ENCODE results near the gene CRIP3. TPM values are rescaled to one million over a fixed set of nuclear protein-coding genes. Genes with fewer than 3 reads are reported as not detected.
A peak's percentile ranks its signal among the peaks of the same experiment; 100 is the strongest.
"Not testable (repeated sequence)": the region's sequence is repeated elsewhere in the genome, so short reads cannot be mapped to it uniquely, and the experiment has no call there.

Gene CRIP3, protein sequence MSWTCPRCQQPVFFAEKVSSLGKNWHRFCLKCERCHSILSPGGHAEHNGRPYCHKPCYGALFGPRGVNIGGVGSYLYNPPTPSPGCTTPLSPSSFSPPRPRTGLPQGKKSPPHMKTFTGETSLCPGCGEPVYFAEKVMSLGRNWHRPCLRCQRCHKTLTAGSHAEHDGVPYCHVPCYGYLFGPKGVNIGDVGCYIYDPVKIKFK
- total RNA-seq = 1.1 TPM

DNA sequence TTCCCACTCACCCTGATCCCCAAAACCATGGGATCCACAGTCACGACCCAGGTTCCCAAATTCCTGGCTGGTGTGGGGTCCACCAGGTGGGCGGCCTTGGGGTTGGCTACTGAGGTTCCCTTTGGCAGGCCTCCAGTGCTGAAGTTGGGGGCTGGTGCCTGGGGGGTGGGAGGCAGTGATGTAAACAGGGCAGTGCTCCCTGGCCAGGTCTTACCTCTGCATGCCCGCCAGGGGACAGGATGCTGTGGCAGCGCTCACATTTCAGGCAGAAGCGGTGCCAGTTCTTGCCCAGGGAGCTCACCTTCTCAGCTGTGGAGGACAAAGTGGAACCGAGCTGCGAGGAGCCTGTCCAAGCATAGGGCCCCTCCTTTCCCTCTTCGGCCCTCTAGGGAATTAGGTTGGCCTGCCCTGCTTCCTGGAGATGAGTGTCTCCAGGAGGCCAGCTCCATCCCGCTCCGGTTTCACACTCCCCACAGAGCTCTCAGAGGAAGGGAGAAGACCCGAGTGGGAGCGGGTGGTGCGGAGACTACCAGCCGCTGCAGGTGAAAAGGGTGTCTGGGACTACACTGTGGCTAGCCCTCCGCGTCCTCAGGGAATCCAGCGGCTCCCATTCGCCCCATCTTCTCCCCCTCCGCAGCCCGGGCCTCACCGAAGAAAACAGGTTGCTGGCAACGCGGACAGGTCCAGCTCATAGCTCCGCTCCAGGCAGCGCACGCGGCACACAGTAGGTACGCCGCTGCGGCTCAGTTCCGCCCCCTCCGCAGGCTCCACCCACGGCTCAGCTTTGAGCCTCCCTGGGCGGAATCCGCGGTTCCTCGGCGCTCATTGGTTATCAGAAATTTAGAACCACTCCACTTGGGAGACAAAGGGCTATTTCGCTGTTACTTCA, at the start of gene CRIP3:
TSS of gene CRIP3 (minus strand) at position 726 of the 889 bp plus-strand sequence. CDS start at position 692, 34 bp downstream.
- no peak for DNase-seq

DNA sequence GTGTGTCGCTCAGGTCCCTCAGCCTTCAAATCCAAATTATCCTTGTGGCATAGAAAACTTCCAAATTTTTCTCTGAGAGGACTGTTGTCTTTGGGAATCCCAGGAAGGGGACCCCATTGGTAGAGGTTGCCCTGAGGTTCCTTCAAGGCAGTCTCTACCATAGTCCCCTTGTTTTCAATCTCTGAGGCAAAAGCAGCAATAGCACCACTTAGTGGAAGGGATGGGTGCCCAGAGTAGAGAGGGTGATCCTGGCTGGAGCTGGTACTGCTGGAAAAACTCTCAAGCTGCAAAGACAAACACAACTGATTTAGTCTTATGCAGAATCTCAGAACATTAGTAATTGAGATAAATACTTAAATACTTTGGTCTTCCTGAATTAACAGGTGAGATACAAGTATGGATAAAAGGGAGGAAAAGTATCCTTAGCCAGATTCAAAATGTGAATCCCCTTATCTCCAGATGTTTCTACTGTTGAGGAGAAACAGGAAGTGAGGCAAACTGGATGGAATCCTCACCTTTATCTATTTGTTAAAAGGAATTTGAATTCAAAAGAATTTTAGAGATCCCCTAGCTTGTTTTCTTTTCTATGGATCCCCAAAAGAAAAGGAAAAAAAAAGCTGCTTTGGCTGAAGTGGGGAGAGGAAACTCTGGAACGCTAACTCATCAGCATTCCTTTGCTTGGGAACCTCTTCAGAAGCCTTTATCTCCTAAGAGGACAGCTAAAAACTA, 47.4 kb upstream of the CRIP3 start:
- no peak for DNase-seq

DNA sequence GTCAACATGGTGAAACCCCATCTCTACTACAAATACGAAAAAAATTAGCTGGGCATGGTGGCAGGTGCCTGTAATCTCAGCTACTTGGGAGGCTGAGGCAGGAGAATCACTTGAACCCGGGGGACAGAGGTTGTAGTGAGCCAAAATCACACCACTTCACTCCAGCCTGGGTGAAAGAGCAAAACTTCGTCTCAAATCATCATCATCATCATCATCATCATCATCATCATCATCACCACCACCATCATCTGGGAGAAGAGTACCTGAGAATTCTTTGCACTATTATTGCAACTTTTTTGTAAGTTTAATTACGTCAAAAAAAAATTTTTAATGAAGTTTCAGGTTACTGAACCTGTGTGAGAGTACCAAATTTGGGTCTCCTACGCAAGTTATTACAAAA, 43.3 kb upstream of the CRIP3 start:
- DNase-seq = not testable (repeated sequence)

DNA sequence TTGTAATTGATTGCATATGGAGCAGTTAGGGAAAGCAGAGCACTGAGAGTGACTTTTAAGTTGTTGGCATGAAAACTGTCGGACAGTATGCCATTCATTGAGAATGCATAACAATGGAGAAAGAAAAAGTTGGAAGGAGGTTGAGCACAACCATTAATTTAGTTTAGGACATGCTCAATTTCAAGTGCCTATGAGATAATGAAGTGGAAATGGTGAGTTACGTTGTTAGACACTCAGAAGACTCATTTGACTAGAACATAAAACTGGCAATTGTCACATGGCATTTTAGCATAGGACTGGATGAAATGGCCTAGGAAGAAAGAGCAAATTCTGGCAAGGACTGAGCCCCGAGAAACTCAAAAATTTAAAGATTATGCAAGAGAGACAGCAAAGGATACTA, 38.8 kb upstream of the CRIP3 start:
- DNase-seq = no peak

DNA sequence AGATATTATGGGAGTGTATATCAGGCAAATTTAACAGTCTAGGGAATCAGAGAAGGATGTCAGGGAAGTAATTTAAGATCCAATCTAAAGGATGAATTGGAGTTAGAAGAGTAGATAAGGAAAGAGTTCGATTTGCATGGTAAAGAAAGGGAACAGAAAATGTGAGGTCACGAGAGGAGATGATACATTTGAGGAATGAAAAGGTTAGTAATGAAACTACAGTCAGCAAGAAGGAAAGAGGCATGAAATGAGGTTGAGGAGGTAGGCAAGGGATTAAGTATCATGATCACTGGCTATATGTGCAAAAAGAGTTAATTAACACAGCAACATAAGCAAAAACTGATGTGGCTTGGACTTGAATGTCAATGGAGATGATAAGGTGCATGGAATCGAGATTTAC, 38.4 kb upstream of the CRIP3 start:
- no peak for DNase-seq

DNA sequence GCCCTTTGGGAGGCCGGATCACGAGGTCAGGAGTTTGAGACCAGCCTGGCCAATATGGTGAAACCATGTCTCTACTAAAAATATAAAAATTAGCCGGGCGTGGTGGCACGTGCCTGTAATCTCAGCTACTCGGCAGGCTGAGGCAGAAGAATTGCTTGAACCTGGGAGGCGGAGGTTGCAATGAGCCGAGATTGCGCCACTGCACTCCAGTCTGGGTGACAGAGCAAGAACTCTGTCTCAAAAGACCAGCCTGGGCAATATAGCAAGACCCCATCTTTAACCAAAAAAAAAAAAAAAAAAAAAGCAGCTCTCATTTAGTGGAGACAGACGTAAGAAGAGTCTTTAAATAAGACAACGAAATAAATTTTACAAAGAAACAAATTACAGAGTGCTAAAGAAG, 37.6 kb upstream of the CRIP3 start:
- not testable (repeated sequence) for DNase-seq

DNA sequence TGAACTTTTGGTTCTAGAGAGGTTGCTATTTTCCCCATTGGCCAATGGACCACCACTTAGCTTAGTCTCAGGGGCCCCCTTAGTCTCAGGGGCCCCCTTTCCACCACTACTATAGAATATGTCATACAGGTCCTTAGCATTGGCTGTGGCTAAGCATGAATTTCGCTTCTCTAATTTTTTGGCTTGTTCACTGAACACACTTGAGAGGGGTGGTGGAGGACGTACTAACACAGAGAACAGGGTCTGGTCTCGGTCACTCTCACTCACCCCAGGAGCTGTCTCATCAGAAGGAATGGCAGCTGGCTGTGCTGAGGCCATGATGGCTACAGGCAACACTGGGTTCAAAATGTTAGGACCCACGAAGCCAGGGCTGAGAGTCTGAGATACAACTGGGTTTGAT, 30.5 kb upstream of the CRIP3 start:
- no peak for DNase-seq

DNA sequence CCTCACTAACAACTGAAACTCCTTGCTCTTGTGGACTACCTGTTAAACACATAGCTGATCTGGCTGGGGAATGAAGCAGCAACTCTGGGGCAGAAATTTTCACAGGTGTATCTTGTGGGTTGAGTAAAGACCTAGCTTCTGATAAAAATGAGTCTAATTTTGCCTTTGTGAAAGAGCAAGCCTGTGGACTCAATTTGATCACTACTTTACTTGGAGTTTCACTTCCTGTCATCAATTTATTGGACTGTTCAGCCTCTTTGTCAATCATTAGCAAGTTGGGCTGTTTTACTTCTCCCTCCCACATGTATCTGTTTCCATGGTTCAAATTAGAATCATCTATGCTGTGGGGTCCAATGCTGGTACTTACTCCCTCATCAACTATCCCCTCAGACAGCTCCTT, 29.6 kb upstream of the CRIP3 start:
- DNase-seq = no peak

DNA sequence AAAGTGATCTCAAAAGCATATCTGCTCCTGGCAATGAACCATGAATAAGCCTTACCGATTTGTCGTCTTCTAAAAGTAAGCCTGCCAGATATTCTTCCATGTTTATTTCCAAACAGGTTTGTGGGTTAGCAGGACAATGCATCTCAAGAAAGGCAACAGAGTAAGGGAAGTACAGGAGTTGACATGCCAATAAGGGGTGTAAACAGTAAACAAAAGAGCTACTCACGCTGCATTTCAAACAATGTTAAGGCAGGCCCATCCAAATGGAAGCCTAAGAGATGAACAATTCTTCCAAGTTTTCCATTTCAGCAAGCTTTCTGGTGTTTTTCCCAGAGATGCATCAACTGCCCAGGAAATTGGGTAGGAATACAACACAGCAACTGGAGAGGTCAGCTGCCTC, 27.8 kb upstream of the CRIP3 start:
- DNase-seq = no peak

DNA sequence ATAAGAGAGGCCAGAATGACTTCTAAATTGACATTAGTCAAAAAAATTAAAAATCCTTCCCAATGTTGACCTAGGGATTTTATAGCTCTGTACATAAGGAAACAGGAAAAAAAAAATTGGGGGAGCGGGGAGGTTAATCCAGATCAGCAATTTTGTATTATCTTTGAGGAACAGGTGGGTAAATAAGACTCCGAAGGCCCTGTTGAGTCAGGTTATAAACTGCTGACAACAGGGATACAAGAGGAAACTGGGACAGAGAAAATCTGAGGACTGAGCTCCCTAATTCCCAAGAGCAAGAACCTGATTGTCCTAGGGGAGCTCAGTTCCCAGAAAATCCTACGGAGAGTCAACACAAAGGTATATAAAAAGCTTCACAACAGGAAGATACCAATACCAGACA, 26.8 kb upstream of the CRIP3 start:
- DNase-seq = no peak

DNA sequence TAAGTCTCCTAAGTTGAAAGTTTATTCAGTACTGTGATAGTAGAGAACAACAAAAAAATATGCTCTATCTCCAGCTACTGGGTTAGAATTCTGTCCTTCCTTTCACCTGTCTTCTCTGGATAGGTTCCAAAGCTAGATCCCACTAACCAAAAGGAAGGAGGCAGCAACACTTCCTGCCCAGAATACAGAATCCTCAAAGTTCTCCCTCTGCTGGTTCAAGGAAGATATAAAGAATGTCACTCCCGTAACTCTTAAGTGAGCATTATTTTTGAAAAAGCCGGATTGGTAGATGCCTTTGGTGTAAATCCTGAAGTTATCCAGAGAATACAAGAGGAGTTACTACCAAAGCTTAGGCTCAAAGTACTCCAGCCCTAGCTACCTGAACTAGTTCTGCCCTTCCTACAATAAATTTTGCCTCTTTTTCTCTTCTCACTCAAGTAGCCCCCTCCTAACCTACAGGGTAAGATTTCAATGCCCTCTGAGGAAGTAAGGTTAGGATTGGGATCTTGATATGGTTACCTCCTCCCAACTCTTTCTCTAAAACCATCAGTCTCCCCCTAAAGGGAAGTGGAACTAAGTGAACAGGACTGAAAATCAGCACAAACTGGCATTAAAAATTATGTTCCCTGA, 26.0 kb upstream of the CRIP3 start:
- DNase-seq = peak; percentile 13

DNA sequence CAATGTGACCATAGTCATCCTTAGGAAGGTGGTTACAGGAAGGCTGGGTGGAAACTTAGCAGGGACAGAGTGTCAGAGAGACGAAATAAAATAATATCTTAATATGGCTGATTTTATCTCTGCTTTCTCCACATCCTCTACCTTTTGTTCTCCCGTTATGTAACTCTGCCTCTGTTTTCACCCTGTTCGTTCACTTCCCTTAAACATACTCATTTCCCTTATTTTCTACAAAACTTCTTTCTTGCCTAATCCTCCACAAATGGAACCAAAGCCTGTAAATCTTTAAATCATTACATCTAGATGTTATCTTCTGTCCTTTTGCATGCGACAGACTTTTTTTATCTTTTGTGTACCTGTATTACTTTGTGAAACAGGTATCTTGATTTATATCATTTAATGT, 23.3 kb upstream of the CRIP3 start:
- no peak for DNase-seq

DNA sequence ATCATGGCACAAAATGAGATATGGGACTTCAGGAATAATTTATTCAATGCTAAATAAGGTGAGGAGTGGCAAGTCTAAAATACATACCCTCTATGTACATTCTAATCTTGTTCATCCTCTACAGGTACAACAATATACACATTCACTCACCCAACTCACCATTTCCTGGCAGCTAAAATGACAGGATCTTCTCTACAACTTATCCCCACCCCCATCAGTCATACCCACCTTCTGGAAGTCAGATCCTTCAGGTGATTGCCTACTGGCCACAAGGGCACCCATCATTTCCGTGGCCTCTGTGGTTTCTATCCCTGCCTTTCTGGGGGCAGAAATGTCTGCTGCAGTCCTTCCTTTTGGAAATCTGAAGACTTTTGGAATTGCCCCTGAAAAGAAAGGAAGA, 22.8 kb upstream of the CRIP3 start:
- DNase-seq = no peak

DNA sequence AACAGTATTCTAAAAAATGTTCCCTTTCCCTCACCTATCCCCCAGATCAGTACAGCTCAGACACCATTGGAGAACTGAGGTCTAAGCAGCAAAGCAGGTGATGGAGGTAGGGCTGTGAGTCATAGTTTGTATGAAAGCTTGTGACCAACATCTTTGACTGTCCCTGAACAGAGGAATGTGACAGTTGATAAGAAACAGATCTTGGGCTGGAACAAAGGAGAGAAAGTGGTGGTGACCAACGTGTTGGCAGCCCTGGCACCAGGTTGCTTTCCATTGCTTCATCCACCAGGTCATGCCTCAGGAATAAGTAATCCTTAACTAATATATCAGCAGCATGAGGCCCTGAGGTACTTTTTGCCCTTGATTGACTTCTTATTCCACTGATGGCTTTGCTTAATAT, 19.9 kb upstream of the CRIP3 start:
- no peak for DNase-seq

DNA sequence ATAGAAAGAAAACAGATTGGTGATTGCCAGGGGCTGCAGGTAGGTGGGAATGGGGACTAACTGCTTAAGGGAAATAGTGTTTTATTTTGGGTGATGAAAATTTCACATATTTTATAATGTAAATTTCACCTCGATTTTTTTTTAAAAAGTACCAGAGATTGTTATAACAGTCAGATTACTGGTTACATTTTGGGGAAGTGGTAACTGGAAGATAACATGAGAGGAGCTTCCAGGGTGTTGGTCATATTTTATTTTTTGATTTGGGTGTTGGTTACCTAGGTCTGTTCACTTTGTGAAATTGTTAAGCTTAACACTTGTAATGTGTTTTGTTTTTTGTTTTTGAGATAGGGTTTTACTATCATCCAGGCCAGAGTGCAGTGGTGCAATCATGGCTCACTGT, 17.2 kb upstream of the CRIP3 start:
- no peak for DNase-seq

DNA sequence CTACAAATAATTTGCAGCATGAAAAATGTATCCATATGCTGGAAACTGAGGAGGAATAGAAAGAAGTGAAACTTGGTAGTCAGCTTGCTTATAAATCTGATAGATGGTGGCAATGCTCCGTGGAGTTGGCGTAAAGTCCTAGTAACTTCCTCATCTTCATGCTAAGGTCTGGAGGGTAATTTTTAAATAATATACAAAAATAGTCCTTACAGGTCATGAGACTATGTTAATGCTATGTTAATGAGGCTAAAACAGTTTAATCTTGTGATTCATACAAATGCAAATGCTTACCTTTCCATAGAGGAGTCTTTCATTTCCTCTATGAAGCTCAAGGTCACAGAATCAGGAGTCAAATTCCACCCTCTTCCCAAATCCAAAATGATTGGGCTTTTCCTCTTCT, 9.4 kb upstream of the CRIP3 start:
- DNase-seq = no peak

DNA sequence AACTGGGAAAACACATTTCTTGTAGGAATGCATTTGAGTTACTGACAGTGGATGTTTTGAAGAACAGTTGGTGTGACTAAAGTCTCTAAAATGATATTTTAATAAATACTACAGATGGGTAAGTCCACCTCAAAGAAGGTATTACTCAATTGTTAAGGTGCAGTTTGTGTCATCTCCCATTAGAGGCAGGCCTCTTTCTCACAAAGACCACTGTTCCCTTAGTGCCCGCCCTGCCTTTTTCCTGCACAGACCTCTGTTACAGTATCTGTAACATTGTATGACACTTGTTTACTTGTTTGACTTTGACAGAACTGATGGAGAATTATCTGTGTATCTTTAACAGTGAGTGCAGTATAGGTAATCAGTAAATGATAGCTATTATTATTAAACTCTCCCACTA, 5.2 kb upstream of the CRIP3 start:
- no peak for DNase-seq

DNA sequence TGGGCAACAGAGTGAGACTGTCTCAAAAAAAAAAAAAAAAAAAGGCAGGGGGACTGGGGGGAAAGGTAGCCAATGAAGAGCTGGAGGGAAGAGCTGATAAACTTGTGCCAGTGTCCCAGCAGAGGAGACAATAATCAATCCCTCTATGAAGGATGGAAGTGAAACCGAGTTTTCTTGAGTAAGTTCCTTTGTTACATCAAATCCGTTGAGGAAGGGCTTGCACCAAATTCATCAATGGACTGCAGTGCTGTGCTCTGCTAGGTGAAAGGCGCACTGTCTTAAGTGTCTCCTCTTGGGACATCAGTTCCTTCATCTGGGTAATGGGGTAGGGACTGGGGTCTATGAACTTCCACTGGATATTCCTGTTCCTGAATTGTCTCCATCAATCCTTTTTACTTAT, 3.0 kb upstream of the CRIP3 start:
- DNase-seq = no peak

DNA sequence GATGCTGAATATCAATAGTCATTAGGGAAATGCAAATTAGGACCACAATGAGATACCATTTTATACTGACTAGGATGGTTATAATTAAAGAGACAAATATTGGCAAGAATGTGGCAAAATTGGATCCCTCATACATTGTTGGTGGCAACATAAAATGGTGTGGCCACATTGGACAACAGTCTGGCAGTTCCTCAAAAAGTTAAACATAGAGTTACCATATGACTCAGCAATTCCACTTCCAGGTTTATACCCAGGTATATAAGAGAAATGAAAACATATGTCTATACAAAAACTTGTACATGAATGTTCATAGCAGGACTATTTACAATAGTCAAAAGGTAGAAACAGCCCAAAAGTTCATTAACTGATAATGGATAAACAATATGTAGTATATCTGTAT, 2.0 kb upstream of the CRIP3 start:
- no peak for DNase-seq

DNA sequence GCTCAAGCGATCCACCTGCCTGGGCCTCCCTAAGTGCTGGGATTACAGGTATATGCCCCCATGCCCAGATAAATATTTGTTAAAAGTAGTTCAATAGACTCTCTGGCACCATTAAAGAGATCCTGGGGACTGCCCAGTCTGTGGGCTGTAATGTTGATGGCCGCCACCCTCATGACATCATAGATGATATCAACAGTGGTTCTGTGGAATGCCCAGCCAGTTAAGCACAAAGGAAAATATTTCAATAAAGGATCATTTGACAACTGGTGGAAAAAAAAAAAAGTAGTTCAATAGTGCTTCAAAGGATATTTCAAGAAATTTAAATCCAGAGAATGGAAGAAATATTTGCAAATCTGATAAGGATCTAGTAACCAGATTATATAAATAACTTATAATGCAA, 1.5 kb upstream of the CRIP3 start:
- DNase-seq = no peak

DNA sequence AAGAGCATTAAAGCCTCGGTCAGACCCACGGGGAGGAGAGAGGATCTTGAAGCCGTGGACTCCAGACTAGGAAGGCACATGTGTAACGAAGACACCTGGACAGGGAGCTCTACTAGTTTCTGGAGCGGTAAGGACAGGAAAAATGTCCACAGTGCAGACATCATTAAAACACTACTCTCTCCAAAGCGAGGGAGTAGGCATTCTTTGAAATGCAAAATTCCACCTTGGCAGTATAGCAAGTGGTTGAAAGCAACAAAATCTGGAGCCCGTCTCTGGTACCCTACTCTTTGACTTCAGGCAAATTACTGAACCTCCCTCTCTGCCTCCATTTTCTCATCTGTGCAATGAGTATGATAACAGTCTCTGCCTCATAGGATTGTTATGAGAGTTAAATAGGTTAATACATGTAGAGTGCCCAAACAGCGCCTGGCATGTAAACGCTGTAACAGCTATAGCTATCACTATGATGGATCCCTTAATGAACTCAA, 408 bp upstream of the CRIP3 start:
- DNase-seq = no peak

DNA sequence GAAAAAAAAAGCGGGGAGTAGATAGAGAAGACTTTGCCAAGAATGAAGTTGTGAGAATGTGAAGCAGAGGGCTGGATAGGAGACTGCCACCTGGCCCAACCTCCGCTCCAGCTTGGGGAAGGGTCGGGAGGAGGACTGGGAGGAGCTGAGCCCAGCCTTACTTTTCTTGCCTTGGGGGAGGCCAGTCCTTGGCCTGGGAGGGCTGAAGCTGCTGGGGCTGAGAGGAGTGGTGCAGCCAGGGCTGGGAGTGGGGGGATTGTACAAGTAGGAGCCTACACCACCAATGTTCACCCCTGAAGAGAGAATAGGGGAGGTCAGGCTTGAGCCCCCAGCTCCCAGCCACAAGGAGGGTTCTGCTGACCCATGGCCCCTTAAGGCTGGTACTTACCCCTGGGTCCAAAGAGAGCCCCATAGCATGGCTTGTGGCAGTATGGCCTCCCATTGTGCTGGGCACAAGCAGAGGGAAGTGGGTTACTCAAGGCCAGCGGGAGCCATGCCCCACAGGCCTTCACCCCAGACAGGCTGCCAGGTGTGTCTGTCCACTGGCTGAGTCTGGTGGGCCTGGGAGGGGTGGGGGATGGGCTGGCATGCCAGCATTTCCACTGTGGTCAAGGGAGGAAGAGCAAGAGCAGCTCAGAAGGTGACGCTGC, 1.1 kb downstream of the CRIP3 start:
- no peak for DNase-seq

All from skin of body (tissue), 2 donors.